Measurements from ENCODE around the gene ATOH7.
"Not testable (repeated sequence)": the region's sequence is repeated elsewhere in the genome, so short reads cannot be mapped to it uniquely, and the experiment has no call there.

ATOH7 gene

GRCh38 chr10:68231817-68232251 is at the start of gene ATOH7:
TSS of gene ATOH7 (minus strand) at chr10:68232113. CDS start at chr10:68231677, 436 bp downstream.
- no peak for DNase-seq

GRCh38 chr10:68280758-68281157 is 48.8 kb upstream of the ATOH7 start:
- DNase-seq = no peak

GRCh38 chr10:68278906-68279753 is 47.2 kb upstream of the ATOH7 start:
- DNase-seq = not testable (repeated sequence)

GRCh38 chr10:68277814-68278213 is 45.9 kb upstream of the ATOH7 start:
- DNase-seq = not testable (repeated sequence)

- DNase-seq = no peak
These were observed 44.3 kb upstream of the ATOH7 start for GRCh38 chr10:68276224-68276623.

- no peak for DNase-seq
These were observed 43.8 kb upstream of the ATOH7 start for GRCh38 chr10:68275600-68276126.

- no peak for DNase-seq
These were observed 40.9 kb upstream of the ATOH7 start for GRCh38 chr10:68272833-68273232.

GRCh38 chr10:68271196-68271882 is 39.4 kb upstream of the ATOH7 start:
- DNase-seq = no peak

GRCh38 chr10:68269562-68270290 is 37.8 kb upstream of the ATOH7 start:
- no peak for DNase-seq

- DNase-seq = no peak
These were observed 29.4 kb upstream of the ATOH7 start for GRCh38 chr10:68261132-68261856.

GRCh38 chr10:68253346-68253745 is 21.4 kb upstream of the ATOH7 start:
- no peak for DNase-seq

GRCh38 chr10:68251625-68252495 is 19.9 kb upstream of the ATOH7 start:
- no peak for DNase-seq

- DNase-seq = no peak
These were observed 19.2 kb upstream of the ATOH7 start for GRCh38 chr10:68251151-68251550.

- no peak for DNase-seq
These were observed 17.4 kb upstream of the ATOH7 start for GRCh38 chr10:68249297-68249696.

GRCh38 chr10:68247931-68248330 is 16.0 kb upstream of the ATOH7 start:
- no peak for DNase-seq

- not testable (repeated sequence) for DNase-seq
These were observed 14.5 kb upstream of the ATOH7 start for GRCh38 chr10:68246397-68246796.

GRCh38 chr10:68242051-68242450 is 10.1 kb upstream of the ATOH7 start:
- no peak for DNase-seq

- no peak for DNase-seq
These were observed 7.8 kb upstream of the ATOH7 start for GRCh38 chr10:68239596-68240150.

GRCh38 chr10:68239069-68239468 is 7.2 kb upstream of the ATOH7 start:
- DNase-seq = no peak

- DNase-seq = no peak
These were observed 6.5 kb upstream of the ATOH7 start for GRCh38 chr10:68238371-68238770.

- DNase-seq = no peak
These were observed 5.3 kb upstream of the ATOH7 start for GRCh38 chr10:68237173-68237572.

Measured in NCI-H446 (cell line).